Uterus (tissue), 2 donors: ENCODE data around the gene ARHGAP15.

Source experiments
- CTCF ChIP-seq, 4 experiments: fragments of 200-600 bp in 2 of 4; fragments of 450-650 bp in 2 of 4; sonication (generic) in 2 of 4; IDR thresholded peaks; one replicate each; pipeline ENCODE4 v1.5.1; 2016 to 2019; ENCODE audit warnings: antibody characterized with exemption in 4 of 4, mild to moderate bottlenecking in 2 of 4, moderate library complexity in 1 of 4
- POLR2A ChIP-seq, 2 donors: fragments of 450-650 bp; IDR thresholded peaks; one replicate each; pipeline ENCODE4 v1.6.1; 2016; ENCODE audit warnings: antibody characterized with exemption in 2 of 2, mild to moderate bottlenecking in 1 of 2, moderate library complexity in 1 of 2

DNA sequence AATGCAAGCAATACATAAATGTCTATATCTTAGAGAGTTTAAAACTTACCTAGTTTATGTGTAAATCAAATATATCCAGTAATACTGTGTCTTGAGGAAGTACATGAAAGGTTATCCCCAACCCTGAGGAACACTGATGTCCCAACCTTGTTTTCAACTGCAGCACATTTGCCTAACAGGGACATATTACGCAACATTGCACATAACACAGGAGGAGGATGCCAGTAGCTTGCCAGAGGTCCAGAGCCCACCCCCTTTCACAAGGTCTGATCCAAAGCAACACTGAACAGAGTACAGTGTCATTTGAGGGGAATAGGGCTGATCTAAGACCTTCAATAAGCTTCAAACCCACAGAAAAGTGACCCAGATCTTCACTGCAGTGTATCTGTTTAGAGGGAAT is 678.5 kb downstream of the ARHGAP15 start:
- TF ChIP-seq CTCF (IDR thresholded peaks at IDR 0.05) (no peak), POLR2A (IDR thresholded peaks at IDR 0.05) (no peak)
